ENCODE results near the gene RNF126. TPM values are rescaled to one million over a fixed set of nuclear protein-coding genes. Genes with fewer than 3 reads are reported as not detected.
A peak's percentile ranks its signal among the peaks of the same experiment; 100 is the strongest.

Gene RNF126
- total RNA-seq, 1 donor from 2014 or later = 31.4 TPM

DNA sequence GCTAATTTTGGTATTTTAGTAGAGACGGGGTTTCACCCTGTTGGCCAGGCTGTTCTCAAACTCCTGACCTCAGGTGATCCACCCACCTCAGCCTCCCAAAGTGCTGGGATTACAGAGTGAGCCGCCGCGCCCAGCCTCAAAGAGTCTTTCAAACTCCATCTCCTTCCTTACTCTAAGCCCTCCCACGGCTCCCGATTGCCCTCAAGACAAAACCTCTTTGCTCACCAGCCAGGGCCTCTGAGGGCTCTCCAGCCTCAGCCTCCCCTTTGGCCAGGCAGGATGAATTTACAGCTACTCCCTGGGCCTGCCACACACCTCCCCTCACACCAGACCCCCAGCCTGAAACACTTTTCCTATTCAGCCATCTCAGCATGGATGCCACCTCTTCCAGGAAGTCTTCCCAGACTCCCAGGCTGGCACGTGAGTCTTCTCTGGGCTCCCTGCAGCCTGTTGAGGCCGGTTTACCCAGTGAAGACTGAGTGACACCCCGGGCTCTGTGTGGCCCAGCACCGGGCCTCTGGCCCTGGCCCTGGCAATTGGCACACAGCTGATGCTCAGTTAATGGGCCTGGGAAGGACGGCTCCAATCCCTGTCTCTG lies 24.7 kb upstream of the RNF126 start:
- DNase-seq (ENCODE audit: low spot score) = no peak
- intact Hi-C loops (cut with DNase I) = no loop called here

DNA sequence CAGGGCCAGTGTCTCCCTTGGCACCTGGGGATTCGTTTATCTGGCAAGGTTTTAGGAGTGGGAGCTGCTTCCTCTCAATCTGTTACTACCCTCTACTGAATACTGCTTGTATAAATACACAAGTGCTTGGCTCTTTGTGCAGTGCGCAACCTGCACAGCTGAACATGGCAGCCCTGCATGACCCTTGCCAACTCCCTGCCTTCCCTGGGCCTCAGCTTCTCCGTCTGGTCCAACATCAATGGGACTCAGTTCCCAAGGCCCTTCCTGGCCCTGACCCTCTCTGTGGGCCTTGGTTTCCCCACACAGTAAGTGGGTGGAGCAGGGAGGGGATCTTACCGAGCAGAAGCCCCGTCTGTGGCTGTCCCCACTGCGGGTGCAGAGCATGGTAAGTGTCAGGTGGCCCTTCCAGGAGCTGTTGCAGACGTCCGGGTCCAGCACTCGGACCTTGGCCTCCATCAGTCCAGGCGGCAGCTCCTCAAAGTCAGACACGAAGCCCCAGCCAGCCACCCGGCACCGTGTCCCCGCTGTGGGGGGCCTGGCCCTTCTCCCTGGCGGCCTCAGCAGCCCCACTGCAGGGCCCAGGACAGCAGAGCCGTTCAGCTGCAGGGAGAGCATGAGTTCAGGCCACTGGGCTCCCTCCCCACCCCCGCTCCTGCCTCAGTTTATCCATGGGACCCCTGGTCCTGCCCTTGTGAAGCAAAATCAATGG lies 23.7 kb upstream of the RNF126 start:
- DNase-seq (ENCODE audit: low spot score) = no peak
- intact Hi-C loops (cut with DNase I) = no loop called here

DNA sequence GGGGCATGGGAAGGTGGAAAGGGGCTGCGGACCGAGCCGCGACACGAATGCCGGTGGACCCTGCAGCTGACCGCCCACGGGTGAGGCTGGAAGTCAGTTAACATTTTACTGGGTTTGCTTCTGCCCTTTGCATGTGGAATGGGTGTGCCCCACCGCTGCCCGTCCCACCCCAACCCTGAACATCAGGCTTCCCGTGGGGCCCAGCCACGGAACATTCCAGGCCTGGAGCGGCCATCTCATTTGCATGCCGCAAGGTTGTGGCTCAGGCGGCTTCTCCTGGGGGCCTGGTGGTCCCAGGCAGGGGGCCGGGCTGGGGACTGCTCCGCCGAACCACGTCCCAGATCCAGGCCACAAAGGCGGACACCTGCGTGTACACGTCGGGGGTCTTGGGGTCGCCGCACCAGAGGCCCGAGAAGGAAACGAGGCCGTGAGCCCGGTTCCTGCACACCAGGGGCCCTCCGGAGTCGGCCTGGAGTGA lies 22.5 kb upstream of the RNF126 start:
- intact Hi-C loops (cut with DNase I) = no loop called here
- no peak for DNase-seq (ENCODE audit: low spot score)

DNA sequence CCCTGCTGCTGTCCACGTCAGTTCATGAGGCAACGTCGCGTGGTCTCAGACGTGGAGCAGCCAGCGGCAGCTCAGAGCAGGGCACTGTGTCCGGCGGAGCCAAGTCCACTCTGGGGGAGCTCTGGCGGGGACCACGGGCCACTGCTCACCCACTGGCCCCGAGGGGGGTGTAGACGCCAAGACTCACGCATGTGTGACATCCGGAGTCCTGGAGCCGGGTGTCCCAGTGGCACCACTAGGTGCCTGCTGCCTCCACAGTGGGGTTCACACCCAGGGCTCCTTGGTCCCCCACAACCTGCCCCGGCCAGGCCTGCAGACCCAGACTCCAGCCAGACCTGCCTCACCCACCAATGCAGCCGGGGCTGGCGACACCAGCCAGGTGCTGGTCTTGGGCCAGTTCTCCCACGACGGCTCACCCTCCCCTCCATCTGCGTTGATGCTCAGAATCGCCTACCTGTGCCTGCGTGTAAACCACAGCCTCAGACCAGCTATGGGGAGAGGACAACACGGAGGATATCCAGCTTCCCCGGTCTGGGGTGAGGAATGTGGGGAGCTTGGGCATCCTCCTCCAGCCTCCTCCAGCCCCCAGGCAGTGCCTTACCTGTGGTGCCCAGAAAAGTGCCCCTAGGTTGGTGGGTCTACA lies 19.8 kb upstream of the RNF126 start:
- intact Hi-C loops (cut with DNase I) = no loop called here
- DNase-seq (ENCODE audit: low spot score) = no peak

DNA sequence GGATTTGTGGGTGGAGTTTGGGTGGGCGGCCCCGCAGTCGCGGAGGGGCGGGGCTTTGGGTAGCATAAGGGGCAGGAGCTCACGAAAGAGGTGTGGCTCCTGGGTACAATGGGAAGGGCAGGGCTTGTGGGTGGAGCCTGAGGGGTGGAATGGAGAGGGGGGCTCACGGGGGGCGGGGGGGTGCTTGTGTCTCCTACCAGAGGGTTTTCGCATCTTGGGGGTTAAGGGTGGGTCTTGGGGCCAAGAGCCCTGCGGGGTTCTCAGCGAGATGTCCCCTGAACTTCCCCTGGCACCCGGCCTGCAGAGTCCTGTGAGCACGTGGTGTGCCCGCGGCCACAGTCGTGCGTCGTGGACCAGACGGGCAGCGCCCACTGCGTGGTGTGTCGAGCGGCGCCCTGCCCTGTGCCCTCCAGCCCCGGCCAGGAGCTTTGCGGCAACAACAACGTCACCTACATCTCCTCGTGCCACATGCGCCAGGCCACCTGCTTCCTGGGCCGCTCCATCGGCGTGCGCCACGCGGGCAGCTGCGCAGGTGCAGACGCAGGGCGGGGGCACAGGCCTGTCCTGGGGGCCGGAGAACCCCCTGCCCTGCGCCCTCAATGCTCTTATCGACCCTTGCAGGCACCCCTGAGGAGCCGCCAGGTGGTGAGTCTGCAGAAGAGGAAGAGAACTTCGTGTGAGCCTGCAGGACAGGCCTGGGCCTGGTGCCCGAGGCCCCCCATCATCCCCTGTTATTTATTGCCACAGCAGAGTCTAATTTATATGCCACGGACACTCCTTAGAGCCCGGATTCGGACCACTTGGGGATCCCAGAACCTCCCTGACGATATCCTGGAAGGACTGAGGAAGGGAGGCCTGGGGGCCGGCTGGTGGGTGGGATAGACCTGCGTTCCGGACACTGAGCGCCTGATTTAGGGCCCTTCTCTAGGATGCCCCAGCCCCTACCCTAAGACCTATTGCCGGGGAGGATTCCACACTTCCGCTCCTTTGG lies 18.3 kb upstream of the RNF126 start:
- peak; percentile 96 for DNase-seq (ENCODE audit: low spot score)
- intact Hi-C loops (cut with DNase I) = no loop called here

DNA sequence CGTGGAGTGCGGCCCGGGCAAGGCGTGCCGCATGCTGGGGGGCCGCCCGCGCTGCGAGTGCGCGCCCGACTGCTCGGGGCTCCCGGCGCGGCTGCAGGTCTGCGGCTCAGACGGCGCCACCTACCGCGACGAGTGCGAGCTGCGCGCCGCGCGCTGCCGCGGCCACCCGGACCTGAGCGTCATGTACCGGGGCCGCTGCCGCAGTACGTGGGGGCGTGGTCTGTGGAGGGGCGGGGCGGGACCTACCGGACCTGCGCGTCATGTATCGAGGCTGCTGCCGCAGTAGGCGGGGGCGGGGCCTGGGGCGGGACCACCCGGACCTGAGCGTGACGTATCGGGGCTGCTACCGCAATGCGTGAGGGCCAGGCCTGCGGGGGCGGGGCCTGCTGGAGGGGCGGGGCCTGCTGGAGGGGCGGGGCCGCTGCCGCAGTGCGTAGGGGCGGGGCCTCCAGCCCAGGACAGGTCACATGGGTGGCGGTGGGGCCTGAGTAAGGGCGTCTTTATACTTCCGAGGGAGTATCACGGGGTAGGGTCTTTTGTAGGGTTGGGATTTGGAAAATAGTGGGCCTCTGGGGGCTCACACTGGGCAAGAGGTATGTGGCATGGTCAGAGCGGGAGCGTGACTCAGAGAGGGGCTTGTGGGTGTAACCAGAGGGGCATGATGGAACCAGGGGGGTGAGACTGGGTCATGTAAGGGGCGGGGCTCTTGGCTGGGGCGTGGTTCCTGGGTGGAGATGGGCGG lies 17.4 kb upstream of the RNF126 start:
- peak; percentile 100 for DNase-seq (ENCODE audit: low spot score)
- intact Hi-C loops (cut with DNase I) = no loop called here

DNA sequence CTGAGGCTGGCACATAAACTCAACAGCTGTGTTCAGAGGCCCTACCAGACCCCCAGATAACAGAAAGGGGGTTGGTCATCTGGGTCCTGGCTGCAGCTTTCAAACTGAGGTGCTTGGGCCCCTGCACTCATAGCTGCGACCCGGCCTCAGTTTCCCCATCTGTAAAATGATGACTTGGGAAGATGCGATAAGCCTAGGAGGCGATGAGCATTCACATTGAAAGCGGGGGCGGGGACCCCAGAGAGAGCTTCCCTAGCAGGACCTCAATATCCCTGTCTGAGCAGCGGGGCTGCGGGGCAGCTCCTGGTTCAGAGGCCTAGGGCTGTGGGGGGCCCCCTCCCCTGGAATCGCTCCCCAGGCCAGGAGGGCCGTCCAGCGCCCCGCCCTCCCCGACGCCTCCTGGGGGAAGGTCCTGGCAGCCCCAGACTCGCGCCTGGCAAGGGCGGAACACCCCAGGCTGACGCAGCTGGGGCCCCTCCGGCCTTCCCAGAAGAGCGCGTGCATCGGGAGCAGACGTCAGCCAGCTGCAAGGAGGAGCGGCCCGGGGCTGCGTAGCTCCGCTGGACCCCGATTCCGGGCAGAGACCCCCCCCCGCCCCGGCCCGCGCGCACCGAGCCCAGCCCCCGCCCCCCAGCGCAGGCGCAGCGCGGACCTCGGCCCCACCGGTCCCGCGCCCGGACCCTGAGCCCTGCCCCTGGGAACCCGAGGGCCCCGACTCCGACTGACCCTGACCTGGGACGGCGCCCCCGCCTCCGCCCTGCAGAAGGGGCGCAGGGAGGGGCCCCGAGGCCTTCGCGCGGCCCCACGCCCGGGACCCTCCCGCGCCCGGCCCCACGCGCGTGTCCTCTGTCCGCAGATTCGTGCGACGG lies 16.6 kb upstream of the RNF126 start:
- DNase-seq (ENCODE audit: low spot score) = no peak
- intact Hi-C loops (cut with DNase I) = no loop called here

DNA sequence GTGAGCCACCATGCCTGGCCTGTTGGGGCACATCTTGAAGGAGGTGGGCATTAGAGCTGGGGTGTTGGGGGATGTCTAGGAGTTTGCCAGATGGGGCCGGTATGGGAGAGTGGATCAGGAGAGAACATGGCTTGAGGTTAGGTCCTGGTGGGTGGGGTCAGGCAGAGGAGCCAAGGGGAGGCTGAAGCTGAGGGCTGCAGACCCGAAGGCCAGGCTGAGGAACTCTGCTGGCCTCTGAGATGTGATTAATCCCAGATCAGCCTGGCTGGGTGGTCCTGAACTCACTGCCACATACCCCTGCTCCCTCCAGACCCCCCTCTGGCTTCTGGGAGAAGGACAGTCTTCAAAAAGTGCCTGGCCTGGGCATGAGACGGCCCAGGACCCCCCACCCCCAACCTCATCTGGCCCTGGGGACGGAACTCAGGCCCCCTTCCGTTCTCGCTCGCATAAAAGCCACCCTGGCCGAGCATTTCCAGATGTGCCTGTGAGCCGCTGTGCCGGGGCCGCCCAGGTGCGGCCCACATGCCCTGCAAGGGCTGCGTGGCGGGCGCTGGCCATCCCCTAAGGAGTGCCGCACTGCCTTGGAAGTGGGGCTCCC lies 15.9 kb upstream of the RNF126 start:
- DNase-seq (ENCODE audit: low spot score) = no peak
- intact Hi-C loops (cut with DNase I) = no loop called here

DNA sequence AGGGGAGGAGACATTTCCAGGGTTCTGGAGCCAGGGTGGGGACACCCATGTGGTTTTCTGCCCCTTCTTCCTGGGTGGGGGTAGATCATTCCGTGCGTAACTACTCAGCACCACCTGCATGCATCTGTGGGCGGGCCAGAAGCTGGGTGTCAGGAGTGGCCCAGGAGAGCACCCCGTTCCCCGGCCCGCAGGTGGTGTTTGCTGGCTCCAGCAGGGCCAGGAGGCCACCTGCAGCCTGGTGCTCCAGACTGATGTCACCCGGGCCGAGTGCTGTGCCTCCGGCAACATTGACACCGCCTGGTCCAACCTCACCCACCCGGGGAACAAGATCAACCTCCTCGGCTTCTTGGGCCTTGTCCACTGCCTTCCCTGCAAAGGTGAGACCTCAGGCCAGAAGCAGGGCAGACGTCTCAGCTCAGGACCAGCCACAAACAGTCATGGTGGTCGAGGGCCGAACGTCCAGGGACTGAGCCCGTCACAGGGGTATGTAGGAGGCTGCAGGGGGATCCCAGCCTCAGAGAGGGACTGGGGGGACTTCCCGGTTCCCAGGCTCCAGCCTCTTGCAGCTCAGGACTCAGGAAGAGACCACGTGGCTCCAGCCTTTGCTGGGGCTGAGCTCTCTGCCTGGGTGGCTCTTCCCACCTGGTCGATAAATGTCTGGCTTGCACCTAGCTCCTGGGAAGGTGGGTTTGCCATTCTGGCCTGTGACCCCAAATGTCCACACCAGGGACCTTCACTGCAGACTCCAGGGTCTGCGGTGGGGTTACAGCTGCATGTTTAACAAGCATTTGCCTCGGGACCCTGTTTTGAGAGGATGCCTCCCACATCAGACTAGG lies 14.8 kb upstream of the RNF126 start:
- intact Hi-C loops (cut with DNase I) = no loop called here
- DNase-seq (ENCODE audit: low spot score) = no peak

DNA sequence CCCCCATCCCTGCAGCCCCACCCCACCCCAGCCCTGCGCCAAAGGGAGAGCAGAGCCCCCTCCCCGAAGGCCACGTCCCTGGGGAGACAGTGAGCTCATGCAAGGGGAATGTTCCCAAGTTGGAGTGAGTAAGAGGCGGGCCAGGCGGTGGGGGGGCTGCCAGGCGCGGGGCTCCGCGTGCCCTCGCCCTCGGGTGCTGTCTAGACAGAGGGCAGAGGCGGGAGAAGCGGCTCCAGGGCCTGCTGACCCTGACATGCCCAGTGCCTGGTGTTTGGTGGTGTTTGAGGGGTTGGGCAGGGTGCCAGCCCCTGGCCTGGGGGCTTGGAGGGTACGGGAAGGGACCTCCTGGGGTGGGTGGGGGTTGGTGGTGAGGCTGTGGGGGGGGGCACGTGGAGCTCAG lies 14.2 kb upstream of the RNF126 start:
- intact Hi-C loops (cut with DNase I) = no loop called here

DNA sequence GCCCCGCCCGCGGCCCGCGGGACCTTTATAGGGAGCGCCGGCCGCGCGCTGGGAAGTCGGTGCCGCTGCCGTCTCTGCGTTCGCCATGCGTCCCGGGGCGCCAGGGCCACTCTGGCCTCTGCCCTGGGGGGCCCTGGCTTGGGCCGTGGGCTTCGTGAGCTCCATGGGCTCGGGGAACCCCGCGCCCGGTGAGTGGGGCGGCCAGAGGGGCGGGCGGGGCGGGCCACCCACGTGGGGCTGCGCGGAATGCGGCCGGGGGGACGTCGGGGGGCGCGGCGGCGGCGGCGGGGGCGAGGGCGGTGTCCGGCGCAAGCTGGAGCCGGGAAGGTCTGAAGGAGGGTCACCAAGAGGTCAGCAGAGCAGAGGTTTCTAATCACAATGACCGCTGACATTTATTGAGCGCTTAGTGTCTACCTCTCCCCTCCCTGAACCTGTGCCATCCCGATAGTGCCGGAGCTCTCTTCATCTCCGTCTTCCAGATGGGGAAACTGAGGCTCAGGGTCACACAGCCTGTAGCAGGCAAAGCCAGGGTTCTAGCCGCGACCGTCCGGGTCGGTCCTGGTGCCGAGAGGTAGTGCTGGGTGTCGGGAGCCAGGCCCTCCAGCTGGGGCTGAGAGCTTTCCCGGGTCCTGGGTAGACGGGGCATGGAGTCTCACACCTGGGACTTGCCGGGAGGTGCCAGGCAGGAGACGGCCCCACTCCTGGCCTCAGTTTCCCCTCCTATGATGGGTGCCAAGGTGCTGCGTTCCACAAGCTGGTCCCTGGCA lies 13.5 kb upstream of the RNF126 start, which contains the start of gene FSTL3:
FSTL3 (plus strand) TSS at position 54 of the 767 bp plus-strand sequence; CDS start at position 86, 32 bp downstream.
- intact Hi-C loops (cut with DNase I) = no loop called here

More for the DNA sequence above, 14.2 kb upstream of the RNF126 start:
- peak; percentile 88 for DNase-seq (ENCODE audit: low spot score)

DNA sequence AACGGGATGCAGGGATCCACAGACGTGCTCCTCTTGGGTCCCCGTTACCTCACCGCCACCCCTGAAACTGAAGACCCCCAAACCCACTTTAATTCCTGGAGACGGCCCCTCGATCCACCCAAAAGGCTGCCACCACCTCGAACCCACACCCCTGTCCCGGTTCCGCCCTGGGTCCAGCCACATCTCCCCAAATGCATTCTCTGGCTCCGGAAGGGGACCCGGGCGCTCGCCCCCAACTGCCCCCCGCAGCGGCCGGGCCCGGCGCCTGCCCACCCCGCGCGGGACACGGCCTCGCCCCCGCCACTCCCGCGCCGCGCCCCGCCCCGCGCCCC lies 13.0 kb upstream of the RNF126 start:
- intact Hi-C loops (cut with DNase I) = no loop called here

More for the DNA sequence above, 13.5 kb upstream of the RNF126 start, which contains the start of gene FSTL3:
- DNase-seq (ENCODE audit: low spot score) = no peak

DNA sequence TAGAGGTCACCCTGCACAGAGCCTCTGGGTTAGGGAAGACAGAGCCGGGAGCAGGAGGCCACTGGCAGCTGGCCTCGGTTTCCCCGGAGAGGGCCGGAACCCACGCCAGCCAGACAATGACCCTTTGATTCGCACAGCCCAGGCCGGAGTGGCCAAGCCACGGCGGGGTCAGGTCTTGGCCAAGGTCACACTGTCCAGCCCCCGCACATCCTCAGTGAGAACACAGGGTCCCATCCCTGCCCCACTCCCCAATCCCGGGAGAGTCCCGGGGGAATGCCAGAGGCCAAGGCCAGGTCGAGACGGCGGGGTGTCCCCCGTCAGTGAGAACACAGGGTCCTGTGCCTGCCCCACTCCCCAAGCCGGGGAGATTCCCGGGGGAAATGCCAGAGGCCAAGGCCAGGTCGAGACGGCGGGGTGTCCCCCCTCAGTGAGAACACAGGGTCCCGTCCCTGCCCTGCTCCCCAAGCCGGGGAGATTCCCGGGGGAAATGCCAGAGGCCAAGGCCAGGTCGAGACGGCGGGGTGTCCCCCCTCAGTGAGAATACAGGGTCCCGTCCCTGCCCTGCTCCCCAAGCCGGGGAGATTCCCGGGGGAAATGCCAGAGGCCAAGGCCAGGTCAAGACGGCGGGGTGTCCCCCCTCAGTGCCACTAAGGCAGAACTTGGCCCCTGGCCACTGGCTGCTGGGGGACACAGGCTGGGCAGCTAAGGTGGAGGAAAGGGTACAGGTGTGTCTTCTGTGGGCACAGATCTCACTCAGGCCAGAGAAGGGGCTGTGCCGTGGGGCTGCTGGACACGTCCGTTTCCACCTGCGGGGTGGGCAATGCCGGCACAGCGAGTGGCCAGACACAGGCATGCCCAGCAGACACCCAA lies 11.5 kb upstream of the RNF126 start:
- no peak for DNase-seq (ENCODE audit: low spot score)
- intact Hi-C loops (cut with DNase I) = no loop called here

More for the DNA sequence above, 13.0 kb upstream of the RNF126 start:
- no peak for DNase-seq (ENCODE audit: low spot score)

DNA sequence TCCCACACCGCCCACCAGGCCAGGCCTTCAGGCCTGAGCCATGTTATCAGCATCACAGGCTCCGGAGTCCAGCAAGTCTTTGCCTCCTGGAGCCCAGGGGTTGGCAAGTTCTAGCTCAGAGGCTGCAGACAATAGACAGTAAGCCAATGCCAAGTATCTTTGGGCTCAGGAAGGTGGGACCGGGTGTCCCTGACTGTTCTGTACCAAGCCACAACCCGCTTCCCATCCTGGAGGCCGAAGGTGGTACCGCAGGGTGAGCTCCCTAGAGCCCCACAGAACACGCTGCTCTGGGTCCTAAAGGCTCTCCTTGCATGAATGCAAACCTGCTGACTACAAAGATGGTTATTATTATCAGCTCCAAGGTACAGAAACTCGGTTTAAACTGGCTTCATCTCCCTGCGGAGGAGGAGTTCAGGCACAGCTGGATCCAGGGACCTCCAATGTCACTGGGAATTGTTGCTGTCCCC lies 7.6 kb upstream of the RNF126 start:
- no peak for DNase-seq (ENCODE audit: low spot score)
- intact Hi-C loops (cut with DNase I) = no loop called here
